ENCODE data around the gene CMIP.

The CMIP gene

GRCh38 chr16:81657224-81657623 lies 212.6 kb downstream of the CMIP start:
- no peak for DNase-seq (ENCODE audit: low read depth)

- no peak for DNase-seq (ENCODE audit: low read depth)
Observed at GRCh38 chr16:81657781-81658180, 213.2 kb downstream of the CMIP start.

- DNase-seq (ENCODE audit: low read depth): no peak
Observed at GRCh38 chr16:81658373-81658772, 213.8 kb downstream of the CMIP start.

- DNase-seq (ENCODE audit: low read depth): no peak
Observed at GRCh38 chr16:81659249-81659648, 214.6 kb downstream of the CMIP start.

- DNase-seq (ENCODE audit: low read depth): no peak
Observed at GRCh38 chr16:81661082-81661481, 216.5 kb downstream of the CMIP start.

GRCh38 chr16:81664153-81664552 lies 219.5 kb downstream of the CMIP start:
- no peak for DNase-seq (ENCODE audit: low read depth)

- no peak for DNase-seq (ENCODE audit: low read depth)
Observed at GRCh38 chr16:81665588-81665987, 221.0 kb downstream of the CMIP start.

GRCh38 chr16:81666113-81666512 lies 221.5 kb downstream of the CMIP start:
- DNase-seq (ENCODE audit: low read depth): no peak

- DNase-seq (ENCODE audit: low read depth): no peak
Observed at GRCh38 chr16:81668243-81669097, 223.9 kb downstream of the CMIP start.

GRCh38 chr16:81669473-81670350 lies 225.1 kb downstream of the CMIP start:
- no peak for DNase-seq (ENCODE audit: low read depth)

GRCh38 chr16:81671738-81672597 lies 227.4 kb downstream of the CMIP start:
- DNase-seq (ENCODE audit: low read depth): no peak

- no peak for DNase-seq (ENCODE audit: low read depth)
Observed at GRCh38 chr16:81673432-81673831, 228.8 kb downstream of the CMIP start.

GRCh38 chr16:81675662-81676061 lies 231.1 kb downstream of the CMIP start:
- no peak for DNase-seq (ENCODE audit: low read depth)

- no peak for DNase-seq (ENCODE audit: low read depth)
Observed at GRCh38 chr16:81676066-81676882, 231.7 kb downstream of the CMIP start.

- no peak for DNase-seq (ENCODE audit: low read depth)
Observed at GRCh38 chr16:81676883-81677737, 232.5 kb downstream of the CMIP start.

GRCh38 chr16:81678326-81679095 lies 233.9 kb downstream of the CMIP start:
- no peak for DNase-seq (ENCODE audit: low read depth)

GRCh38 chr16:81679721-81680430 lies 235.3 kb downstream of the CMIP start:
- DNase-seq (ENCODE audit: low read depth): no peak

GRCh38 chr16:81680444-81681275 lies 236.1 kb downstream of the CMIP start:
- DNase-seq (ENCODE audit: low read depth): no peak
